Erythroblast (primary cell): ENCODE data around the gene HLA-E.
"Not testable (repeated sequence)": the region's sequence is repeated elsewhere in the genome, so short reads cannot be mapped to it uniquely, and the experiment has no call there.

Source experiments
- DNase-seq, 2 experiments: peaks; one replicate each; lab custom pipeline; 2025; lab: John Stamatoyannopoulos, UW
- GATA1 ChIP-seq: IDR thresholded peaks from 2 replicates; pipeline ENCODE4 v1.6.1; 2011; ENCODE audit warnings: low read depth, mild to moderate bottlenecking, control low read depth, low read length, moderate library complexity
- POLR2A ChIP-seq: IDR thresholded peaks from 2 replicates; pipeline ENCODE4 v1.6.1; 2011; ENCODE audit warnings: mild to moderate bottlenecking, low read length

Gene HLA-E

GRCh38 chr6:30462482-30462881, 26.8 kb upstream of the HLA-E start:
- DNase-seq: no peak
- no peak for TF ChIP-seq POLR2A
- no peak for TF ChIP-seq GATA1

DNA sequence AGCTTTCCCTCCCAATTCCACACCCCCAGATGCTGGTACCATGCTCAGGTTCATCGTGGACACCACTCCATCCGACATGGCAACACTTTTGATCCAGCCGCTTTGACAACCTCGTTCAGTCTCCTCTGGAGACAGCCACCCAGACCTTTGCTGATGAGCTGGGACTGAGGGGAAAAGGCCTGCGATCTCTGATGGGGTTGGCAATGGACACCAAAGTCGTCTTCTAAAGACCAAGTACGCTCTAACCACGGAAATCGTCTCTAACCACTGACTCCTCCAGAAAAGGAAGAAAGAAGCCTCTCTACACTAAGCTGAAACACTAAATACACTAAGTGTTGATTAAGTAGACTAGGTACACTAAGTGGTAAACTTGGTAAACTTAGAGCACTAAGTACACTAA, 26.1 kb upstream of the HLA-E start:
- TF ChIP-seq POLR2A (no peak), GATA1 (no peak)
- no peak for DNase-seq

DNA sequence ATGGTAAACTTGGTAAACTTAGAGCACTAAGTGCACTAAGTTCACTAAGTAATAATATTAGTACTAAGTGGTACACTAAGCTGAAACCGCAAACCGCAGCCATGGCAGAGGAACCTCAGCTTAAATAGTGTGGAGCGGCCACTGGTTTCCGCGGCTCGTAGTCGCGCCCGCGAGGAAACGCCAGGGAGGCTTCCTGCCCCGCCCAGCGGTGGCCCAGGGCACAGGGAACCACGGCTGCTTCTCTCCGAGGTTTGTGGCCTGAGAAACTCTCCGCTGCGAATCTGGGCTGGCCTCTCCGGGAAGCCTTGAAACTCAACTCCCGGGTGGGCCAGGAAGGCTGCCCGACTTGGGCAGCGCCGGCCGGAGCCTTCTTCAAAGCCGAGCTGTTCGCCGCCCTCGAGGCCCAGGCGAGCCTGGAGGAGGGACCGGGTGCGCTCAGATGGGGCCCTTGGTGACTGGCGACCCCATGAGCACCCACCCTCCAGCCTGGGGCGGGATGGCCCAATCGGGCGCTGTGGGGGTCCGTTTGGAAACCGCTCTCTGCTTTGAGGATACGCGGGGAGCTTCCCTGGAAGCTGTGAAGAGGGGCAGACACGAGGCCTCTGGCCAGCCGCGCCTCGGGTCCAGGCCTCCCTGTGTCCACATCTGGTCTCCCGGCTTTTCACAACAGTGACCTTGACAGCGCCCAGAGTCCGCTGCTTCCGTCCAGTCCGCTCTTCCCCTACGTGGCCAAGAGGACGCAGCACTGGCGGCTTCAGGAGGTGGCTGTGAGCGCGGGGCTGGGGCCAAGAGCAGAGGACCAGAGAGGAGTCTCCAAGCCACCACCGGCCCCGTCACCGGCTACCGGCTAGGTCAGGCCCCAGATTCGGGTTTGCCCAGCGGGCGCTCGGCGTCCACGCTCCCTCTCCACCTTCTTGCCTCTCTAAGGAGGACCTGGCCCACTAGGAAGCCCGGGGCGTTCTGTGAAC, 25.4 kb upstream of the HLA-E start:
- DNase-seq: no peak

DNA sequence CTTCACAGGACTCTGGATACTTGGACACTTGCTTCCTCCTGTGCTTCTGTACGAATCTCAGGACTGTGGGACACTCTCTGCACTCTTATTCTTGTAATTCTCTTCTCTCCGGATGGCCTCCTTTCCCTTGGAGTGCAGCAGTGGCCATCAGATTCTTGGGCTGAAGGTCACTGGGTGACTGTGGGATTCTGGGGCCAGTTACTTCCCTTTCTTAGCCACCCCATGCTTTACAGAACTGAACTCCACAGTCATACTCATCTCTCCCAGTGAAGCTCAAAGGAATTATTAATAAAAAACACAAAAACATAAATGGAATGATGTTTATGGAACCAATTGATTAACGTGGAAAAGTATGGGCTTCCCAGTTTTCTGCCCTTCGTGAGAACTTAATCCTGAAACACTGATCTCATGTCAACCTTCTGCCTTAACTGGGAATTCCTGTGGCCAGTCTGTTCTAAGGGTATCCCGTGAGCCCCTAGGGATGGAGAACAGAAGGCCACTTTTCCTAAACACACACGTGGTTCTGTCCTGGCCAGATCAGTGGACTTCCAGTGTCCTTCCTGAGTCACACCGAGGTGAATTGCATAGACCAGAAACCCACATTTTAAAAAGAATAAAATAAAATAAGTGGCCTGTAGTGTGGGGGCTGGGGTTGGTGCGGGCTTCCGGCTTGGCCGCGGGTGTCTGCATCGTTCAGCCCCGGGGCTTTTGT, 23.6 kb upstream of the HLA-E start:
- TF ChIP-seq GATA1 (no peak), POLR2A (no peak)

More for the DNA sequence above, 25.4 kb upstream of the HLA-E start:
- TF ChIP-seq POLR2A: no peak
- TF ChIP-seq GATA1: no peak

GRCh38 chr6:30470968-30471367, 18.3 kb upstream of the HLA-E start:
- no peak for TF ChIP-seq POLR2A
- no peak for TF ChIP-seq GATA1
- no peak for DNase-seq

More for the DNA sequence above, 23.6 kb upstream of the HLA-E start:
- DNase-seq: no peak

- not testable (repeated sequence) for DNase-seq
Measured at GRCh38 chr6:30475116-30475515, 14.2 kb upstream of the HLA-E start.

GRCh38 chr6:30480536-30481156, 8.7 kb upstream of the HLA-E start:
- no peak for DNase-seq
- TF ChIP-seq GATA1 (no peak), POLR2A (no peak)

DNA sequence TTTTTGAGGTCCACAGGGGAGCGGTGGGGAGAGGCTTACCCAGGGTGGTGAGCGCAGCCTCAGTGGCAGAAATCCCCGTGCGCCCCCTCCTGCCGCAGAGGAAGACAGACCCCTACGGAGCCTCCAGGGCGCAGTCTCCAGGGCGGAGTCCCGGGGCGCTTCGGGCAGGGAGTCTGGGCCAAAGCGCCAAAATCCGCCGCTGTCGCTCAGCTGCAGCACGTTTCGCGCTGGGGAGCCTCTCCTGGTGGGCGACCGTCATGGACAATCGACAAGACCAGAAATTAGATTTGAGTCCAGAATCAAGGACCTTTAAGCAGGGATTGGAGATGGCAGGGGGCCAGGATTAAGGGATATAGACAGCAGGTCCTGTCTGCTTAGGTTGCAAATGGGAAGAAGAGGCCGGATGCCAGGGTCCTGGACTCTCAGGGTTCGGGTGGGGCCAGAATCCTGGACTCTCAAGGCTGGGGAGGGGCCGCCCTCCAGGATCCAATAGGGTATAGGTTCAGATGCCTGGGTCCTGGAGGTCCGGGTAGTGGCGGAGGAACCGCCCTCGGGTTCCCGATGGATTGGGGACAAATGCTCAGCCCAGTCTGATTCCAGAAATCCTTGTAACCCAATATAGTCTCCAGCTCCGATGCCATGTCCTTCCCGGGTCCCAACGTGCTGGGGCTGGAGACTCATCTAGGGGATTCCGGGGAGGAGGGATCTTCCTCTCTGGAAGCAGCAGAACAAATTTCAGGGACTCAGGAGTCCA, 7.9 kb upstream of the HLA-E start:
- TF ChIP-seq GATA1: no peak
- no peak for TF ChIP-seq POLR2A
- no peak for DNase-seq

GRCh38 chr6:30481965-30482644, 7.2 kb upstream of the HLA-E start:
- peak; percentile 57 to 70 for DNase-seq

- no peak for TF ChIP-seq GATA1
- TF ChIP-seq POLR2A: no peak
- DNase-seq: peak; percentile 57 to 76
Measured at GRCh38 chr6:30483677-30484279, 5.5 kb upstream of the HLA-E start.

- no peak for DNase-seq
- TF ChIP-seq GATA1 (no peak), POLR2A (no peak)
Measured at GRCh38 chr6:30485236-30485635, 4.1 kb upstream of the HLA-E start.

DNA sequence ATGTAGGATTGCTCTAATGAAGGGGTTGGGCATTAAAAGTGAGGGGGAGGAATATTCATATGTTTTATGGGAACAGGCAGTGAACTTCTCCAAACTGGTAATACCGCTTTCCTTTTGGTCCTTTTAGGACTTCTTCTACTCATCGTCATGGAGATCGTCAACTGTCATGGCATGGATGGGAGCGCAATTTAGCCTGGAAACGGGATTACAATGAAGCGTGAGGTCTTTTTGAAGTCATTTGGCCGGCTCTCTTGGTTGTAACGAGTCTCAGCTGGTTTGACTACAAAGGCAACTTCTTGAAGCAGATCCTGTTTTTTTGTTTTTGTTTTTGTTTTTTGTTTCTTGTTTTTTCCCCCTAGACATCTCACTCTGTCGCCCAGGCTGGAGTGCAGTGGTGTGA, 1.4 kb upstream of the HLA-E start:
- DNase-seq: no peak
- TF ChIP-seq GATA1 (no peak), POLR2A (no peak)

GRCh38 chr6:30488697-30489080, 620 bp upstream of the HLA-E start:
- not testable (repeated sequence) for DNase-seq
